Measurements from ENCODE around the gene FERMT2.

The FERMT2 gene

DNA sequence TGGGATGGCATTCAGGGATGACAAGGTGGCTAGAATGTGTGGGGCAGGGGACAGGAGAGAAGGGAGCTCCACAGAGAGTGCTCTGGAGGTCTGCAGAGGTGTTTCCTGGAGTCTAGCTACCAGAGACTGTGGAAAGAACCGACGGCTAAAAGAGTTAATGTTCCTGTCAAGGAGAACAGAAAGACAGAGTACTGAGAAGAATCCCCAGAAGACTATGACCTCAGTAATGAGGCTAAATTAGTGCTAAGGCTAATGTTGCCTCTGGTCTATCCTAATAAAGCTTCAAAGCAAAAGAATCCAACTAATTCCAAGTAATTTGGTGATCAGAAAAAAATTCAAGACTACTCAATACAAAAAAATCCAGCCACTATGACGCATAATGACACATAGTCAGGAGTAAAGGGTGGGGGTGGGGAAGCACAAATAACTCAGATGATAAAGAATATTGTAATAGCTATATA, 44.7 kb downstream of the FERMT2 start:
- H3K4me3 ChIP-seq (ENCODE audit: low read length), result peak overlapping the region; percentile 18
- TF ChIP-seq, protein P1, sequence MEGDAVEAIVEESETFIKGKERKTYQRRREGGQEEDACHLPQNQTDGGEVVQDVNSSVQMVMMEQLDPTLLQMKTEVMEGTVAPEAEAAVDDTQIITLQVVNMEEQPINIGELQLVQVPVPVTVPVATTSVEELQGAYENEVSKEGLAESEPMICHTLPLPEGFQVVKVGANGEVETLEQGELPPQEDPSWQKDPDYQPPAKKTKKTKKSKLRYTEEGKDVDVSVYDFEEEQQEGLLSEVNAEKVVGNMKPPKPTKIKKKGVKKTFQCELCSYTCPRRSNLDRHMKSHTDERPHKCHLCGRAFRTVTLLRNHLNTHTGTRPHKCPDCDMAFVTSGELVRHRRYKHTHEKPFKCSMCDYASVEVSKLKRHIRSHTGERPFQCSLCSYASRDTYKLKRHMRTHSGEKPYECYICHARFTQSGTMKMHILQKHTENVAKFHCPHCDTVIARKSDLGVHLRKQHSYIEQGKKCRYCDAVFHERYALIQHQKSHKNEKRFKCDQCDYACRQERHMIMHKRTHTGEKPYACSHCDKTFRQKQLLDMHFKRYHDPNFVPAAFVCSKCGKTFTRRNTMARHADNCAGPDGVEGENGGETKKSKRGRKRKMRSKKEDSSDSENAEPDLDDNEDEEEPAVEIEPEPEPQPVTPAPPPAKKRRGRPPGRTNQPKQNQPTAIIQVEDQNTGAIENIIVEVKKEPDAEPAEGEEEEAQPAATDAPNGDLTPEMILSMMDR (conservative IDR thresholded peaks at IDR 0.05; ENCODE audit: low read length), result no peak
- DNase-seq (ENCODE audit: low read depth), result peak; percentile 83

DNA sequence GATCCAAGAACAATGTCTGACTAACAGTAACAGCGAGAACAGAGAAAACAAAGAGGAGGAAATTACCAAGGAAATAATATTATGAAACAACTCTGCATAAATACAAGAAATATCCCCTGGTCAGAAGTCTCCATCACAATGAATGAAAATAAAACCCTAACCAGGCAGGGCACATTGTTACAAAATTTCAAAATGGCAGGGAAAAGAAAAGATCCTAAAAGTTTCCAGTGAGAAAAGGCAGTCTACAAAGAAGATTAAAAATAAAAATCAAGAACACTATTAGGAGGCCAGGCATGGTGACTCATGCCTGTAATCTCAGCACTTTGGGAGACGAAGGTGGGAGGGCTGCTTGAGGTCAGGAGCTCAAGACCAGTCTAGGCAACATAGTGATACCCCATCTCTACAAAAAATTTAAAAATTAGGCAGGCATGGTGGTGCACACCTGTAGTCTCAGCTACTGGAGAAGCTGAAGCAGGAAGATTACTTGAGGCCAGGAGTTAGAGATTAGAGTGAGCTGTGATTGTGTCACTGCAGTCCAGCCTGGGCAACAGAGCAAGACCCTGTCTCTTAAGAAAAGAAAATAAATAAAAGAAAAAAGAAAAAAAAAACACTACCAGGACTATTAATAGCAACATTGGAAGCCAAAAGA, 47.8 kb downstream of the FERMT2 start:
- TF ChIP-seq, protein P1 (conservative IDR thresholded peaks at IDR 0.05; ENCODE audit: low read length), result no peak
- no peak overlapping the region for H3K4me3 ChIP-seq (ENCODE audit: low read length)
- DNase-seq (ENCODE audit: low read depth), result no peak

DNA sequence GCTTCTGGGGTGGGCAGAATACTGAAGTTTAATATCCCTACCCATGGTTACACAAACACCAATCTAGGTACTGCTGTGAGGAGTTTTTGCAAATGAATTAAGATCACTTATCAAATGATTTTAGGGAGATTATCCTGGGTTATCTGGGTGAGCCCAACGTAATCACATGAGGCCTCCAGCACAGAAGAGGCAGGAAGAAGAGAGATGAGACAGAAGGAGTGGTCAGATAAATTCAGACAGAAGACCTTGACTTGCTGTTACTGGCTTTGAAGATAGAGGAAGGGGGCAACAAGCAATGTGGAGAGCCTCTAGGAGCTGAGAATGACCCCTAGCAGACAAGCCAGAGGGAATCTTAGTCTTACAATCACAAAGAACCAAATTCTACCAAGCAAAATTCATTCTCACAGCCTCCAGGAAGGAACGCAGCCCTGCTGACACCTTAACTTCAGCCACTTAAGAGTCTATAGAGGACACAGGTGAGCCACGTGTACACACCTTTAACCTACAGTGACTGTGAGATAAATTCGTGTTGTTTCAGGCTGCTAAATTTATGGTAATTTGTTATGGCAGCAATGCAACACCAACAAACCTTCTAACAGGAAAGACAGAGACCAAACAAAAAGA, 49.4 kb downstream of the FERMT2 start:
- TF ChIP-seq, protein P1 (conservative IDR thresholded peaks at IDR 0.05; ENCODE audit: low read length), result no peak
- H3K4me3 ChIP-seq (ENCODE audit: low read length), result no peak overlapping the region
- DNase-seq (ENCODE audit: low read depth), result no peak

DNA sequence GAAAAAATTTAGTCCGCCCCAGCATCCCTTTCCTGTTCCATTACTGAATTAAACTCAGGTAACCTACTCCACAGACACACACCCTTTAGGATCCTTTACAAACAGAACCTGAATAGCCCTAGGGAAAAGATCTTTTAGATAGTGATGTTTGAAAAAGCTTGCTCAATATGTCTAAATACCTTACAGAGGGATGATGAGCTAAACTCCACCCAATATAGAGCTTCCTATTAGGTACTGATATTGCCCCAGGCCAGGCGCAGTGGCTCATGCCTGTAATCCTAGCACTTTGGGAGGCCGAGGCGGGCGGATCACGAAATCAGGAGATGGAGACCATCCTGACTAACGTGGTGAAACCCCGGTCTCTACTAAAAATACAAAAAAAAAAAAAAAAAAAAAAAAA, 50.1 kb downstream of the FERMT2 start:
- H3K4me3 ChIP-seq (ENCODE audit: low read length), result no peak overlapping the region
- no peak for DNase-seq (ENCODE audit: low read depth)
- TF ChIP-seq, protein P1 (conservative IDR thresholded peaks at IDR 0.05; ENCODE audit: low read length), result no peak

DNA sequence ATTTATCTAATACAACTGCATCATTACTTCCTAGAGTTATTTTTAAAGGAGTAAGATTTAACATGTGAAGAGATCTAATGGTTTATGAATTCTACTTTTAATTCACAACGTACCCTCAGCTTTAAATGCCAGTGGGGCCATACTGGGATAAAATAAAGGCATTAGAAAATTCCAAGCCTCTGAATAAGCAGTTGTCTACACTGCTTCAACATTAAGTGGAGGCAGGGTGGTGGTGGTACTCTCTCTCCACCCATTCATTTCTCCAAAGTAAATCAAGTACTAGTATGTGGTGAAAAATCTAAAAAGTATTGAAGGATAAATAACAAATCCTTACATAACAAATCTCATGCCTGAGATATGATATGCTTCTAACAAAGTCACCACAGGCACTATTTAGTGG, 52.4 kb downstream of the FERMT2 start:
- TF ChIP-seq, protein P1 (conservative IDR thresholded peaks at IDR 0.05; ENCODE audit: low read length), result no peak
- DNase-seq (ENCODE audit: low read depth), result no peak
- no peak overlapping the region for H3K4me3 ChIP-seq (ENCODE audit: low read length)

DNA sequence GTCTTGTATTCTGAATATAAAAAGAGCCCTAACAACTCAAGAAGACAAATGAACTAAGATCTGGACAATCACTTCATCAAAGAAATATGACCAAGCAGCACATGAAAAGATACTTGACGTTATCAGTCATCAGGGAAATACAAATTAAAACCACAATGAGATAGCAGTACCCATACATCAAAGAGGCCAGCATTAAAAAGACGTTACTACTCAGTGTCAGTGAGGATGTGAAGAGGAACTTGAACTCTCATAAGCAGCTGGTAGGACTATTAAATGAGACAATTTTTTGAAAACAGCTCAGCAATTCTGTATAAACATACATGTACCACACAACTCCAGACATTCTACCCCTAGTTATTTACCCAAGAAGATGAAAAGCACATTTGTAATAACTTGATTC, 55.9 kb downstream of the FERMT2 start:
- TF ChIP-seq, protein P1 (conservative IDR thresholded peaks at IDR 0.05; ENCODE audit: low read length), result no peak
- H3K4me3 ChIP-seq (ENCODE audit: low read length), result no peak overlapping the region
- DNase-seq (ENCODE audit: low read depth), result no peak

DNA sequence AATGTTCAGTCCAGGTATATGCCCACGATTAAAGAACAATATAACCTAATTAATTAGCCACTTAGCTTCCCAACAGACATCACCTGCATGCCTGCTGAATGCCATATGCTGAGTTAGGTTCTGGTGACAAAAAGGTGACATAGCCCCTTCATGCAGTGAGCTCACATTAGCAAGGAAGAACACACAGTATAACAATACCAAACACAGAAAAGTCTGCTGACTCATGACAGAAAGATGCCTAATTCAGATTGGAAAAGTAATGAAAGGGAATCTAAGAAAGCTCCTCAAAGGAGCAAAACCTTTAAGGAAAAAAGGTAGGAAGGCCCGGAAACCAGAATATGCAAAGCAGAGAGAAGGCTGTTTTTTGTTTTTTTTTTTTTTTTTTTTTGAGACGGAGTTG, 59.0 kb downstream of the FERMT2 start:
- H3K4me3 ChIP-seq (ENCODE audit: low read length), result no peak overlapping the region
- DNase-seq (ENCODE audit: low read depth), result no peak
- TF ChIP-seq, protein P1 (conservative IDR thresholded peaks at IDR 0.05; ENCODE audit: low read length), result no peak
